Right renal pelvis (tissue), 4 donors: ENCODE results near the gene RGCC. TPM values are rescaled to one million over a fixed set of nuclear protein-coding genes. Genes with fewer than 3 reads are reported as not detected.

Experiments
- DNase-seq, 4 donors: peaks; one replicate each; pipeline ENCODE4 v3.0.0-alpha.2; 2013; ENCODE audit warnings: low read depth in 4 of 4, low spot score in 3 of 4, missing footprints in 1 of 4
- polyA plus RNA-seq, 4 donors: library from polyadenylated mRNA; unstranded; fragments of 120-200 nt; gene quantifications; one replicate each; pipeline ENCODE4 v1.2.1, GENCODE V29; 2013; ENCODE audit not compliant: insufficient read length in 4 of 4

RGCC gene
- polyA plus RNA-seq, 4 donors: 11.1 to 14.6 (median 11.9) TPM

- no peak for DNase-seq
Measured at GRCh38 chr13:41452462-41452861, 4.9 kb upstream of the RGCC start.

- no peak for DNase-seq
Measured at GRCh38 chr13:41453620-41454019, 3.7 kb upstream of the RGCC start.

GRCh38 chr13:41454170-41454569 is 3.2 kb upstream of the RGCC start:
- no peak for DNase-seq

- DNase-seq: no peak
Measured at GRCh38 chr13:41455725-41456419, 1.5 kb upstream of the RGCC start.

GRCh38 chr13:41457589-41458186 is 338 bp downstream of the RGCC start:
- DNase-seq: no peak

- no peak for DNase-seq
Measured at GRCh38 chr13:41458187-41458760, 924 bp downstream of the RGCC start.

GRCh38 chr13:41458761-41459431 is 1.5 kb downstream of the RGCC start:
- no peak for DNase-seq

GRCh38 chr13:41459432-41460073 is 2.2 kb downstream of the RGCC start:
- no peak for DNase-seq

- no peak for DNase-seq
Measured at GRCh38 chr13:41460074-41460465, 2.7 kb downstream of the RGCC start.

- DNase-seq: no peak
Measured at GRCh38 chr13:41460930-41461329, 3.6 kb downstream of the RGCC start.

- DNase-seq: no peak
Measured at GRCh38 chr13:41461527-41462139, 4.3 kb downstream of the RGCC start.

GRCh38 chr13:41462427-41462826 is 5.1 kb downstream of the RGCC start:
- DNase-seq: no peak

GRCh38 chr13:41463838-41464602 is 6.7 kb downstream of the RGCC start:
- DNase-seq: no peak

GRCh38 chr13:41465241-41465847 is 8.0 kb downstream of the RGCC start:
- no peak for DNase-seq

GRCh38 chr13:41465898-41466320 is 8.6 kb downstream of the RGCC start:
- DNase-seq: no peak

- no peak for DNase-seq
Measured at GRCh38 chr13:41467425-41467945, 10.1 kb downstream of the RGCC start.

GRCh38 chr13:41468631-41469030 is 11.3 kb downstream of the RGCC start:
- no peak for DNase-seq

- no peak for DNase-seq
Measured at GRCh38 chr13:41470196-41470595, 12.8 kb downstream of the RGCC start.

- no peak for DNase-seq
Measured at GRCh38 chr13:41471785-41472184, 14.4 kb downstream of the RGCC start.
